Measurements from ENCODE around the gene HSPB9.
"Not testable (repeated sequence)": the region's sequence is repeated elsewhere in the genome, so short reads cannot be mapped to it uniquely, and the experiment has no call there.

HSPB9 gene

GRCh38 chr17:42135664-42136653 is 13.4 kb downstream of the HSPB9 start:
- DNase-seq (ENCODE audit: low read depth): peak; percentile 73
- TF ChIP-seq CTCF (conservative IDR thresholded peaks at IDR 0.05; ENCODE audit: low read depth, low read length): no peak
- no peak overlapping the region for H3K4me3 ChIP-seq (ENCODE audit: low read length)

GRCh38 chr17:42136654-42137051 is 14.0 kb downstream of the HSPB9 start:
- no peak overlapping the region for H3K4me3 ChIP-seq (ENCODE audit: low read length)
- TF ChIP-seq CTCF (conservative IDR thresholded peaks at IDR 0.05; ENCODE audit: low read depth, low read length): no peak
- no peak for DNase-seq (ENCODE audit: low read depth)

GRCh38 chr17:42138749-42139492 is 16.3 kb downstream of the HSPB9 start:
- H3K4me3 ChIP-seq (ENCODE audit: low read length): no peak overlapping the region
- DNase-seq (ENCODE audit: low read depth): no peak
- TF ChIP-seq CTCF (conservative IDR thresholded peaks at IDR 0.05; ENCODE audit: low read depth, low read length): no peak

- not testable (repeated sequence) for H3K4me3 ChIP-seq (ENCODE audit: low read length); DNase-seq (ENCODE audit: low read depth)
These were observed 18.1 kb downstream of the HSPB9 start for GRCh38 chr17:42140690-42141089.

- no peak for TF ChIP-seq CTCF (conservative IDR thresholded peaks at IDR 0.05; ENCODE audit: low read depth, low read length)
- H3K4me3 ChIP-seq (ENCODE audit: low read length): no peak overlapping the region
- no peak for DNase-seq (ENCODE audit: low read depth)
These were observed 18.8 kb downstream of the HSPB9 start for GRCh38 chr17:42141382-42141781.

GRCh38 chr17:42142371-42142896 is 19.8 kb downstream of the HSPB9 start:
- TF ChIP-seq CTCF (conservative IDR thresholded peaks at IDR 0.05; ENCODE audit: low read depth, low read length): no peak
- no peak for DNase-seq (ENCODE audit: low read depth)
- no peak overlapping the region for H3K4me3 ChIP-seq (ENCODE audit: low read length)

- not testable (repeated sequence) for DNase-seq (ENCODE audit: low read depth); H3K4me3 ChIP-seq (ENCODE audit: low read length)
These were observed 20.5 kb downstream of the HSPB9 start for GRCh38 chr17:42143138-42143537.
